Measurements from ENCODE around the gene ACE. TPM values are rescaled to one million over a fixed set of nuclear protein-coding genes. Genes with fewer than 3 reads are reported as not detected.
"Not testable (repeated sequence)": the region's sequence is repeated elsewhere in the genome, so short reads cannot be mapped to it uniquely, and the experiment has no call there.

The ACE gene
- total RNA-seq, 4 donors from 2014 or later = 1.7 to 6.3 (median 4.8) TPM

- intact Hi-C loops (cut with DNase I; ENCODE audit: low total_unique reads) = no loop called here
- DNase-seq (no peak), ATAC-seq (no peak)
- TF ChIP-seq POLR2A (IDR thresholded peaks at IDR 0.05) (no peak), CTCF (IDR thresholded peaks at IDR 0.05 in 4 of 5, conservative IDR thresholded peaks at IDR 0.05 in 1 of 5) (no peak)
- Histone ChIP-seq H3K27me3 (no peaks in the 10 kb centered on the region), H3K4me1 (peaks cover 16 to 17% of the 10 kb centered on the region in 2 donors), H3K9me3 (no peaks in the 10 kb centered on the region), H3K36me3 (no peaks in the 10 kb centered on the region), H3K4me3 (no peak overlapping the region), H3K27ac (no peak overlapping the region)
- in situ Hi-C loops (cut with MboI; ENCODE audit: low sequenced_read_pairs in 4 of 4) = loop anchor here in 1 of 4 donors (25.0 kb wide), 1 partner anchor 89 kb away; no protein-coding TSS in a partner anchor
Measured at GRCh38 chr17:63451150-63451549, 25.7 kb upstream of the ACE start.

- ATAC-seq (no peak), DNase-seq (no peak)
- Histone ChIP-seq H3K4me3 (no peak overlapping the region), H3K36me3 (no peaks in the 10 kb centered on the region), H3K27me3 (no peaks in the 10 kb centered on the region), H3K4me1 (peaks cover 8 to 15% of the 10 kb centered on the region in 2 donors), H3K27ac (no peak overlapping the region), H3K9me3 (no peaks in the 10 kb centered on the region)
- no peak for TF ChIP-seq POLR2A (IDR thresholded peaks at IDR 0.05)
- no peak for TF ChIP-seq CTCF (IDR thresholded peaks at IDR 0.05 in 4 of 5, conservative IDR thresholded peaks at IDR 0.05 in 1 of 5)
- intact Hi-C loops (cut with DNase I; ENCODE audit: low total_unique reads) (no loop called here), in situ Hi-C loops (cut with MboI; ENCODE audit: low sequenced_read_pairs in 4 of 4) (loop anchor here in 1 of 4 donors (25.0 kb wide), 1 partner anchor 90 kb away; no protein-coding TSS in a partner anchor)
Measured at GRCh38 chr17:63452046-63452961, 24.6 kb upstream of the ACE start.

- TF ChIP-seq CTCF (IDR thresholded peaks at IDR 0.05 in 4 of 5, conservative IDR thresholded peaks at IDR 0.05 in 1 of 5) (no peak), POLR2A (IDR thresholded peaks at IDR 0.05) (no peak)
- H3K36me3 ChIP-seq = no peaks in the 10 kb centered on the region
- no peaks in the 10 kb centered on the region for H3K9me3 ChIP-seq
- no peak overlapping the region for H3K27ac ChIP-seq
- intact Hi-C loops (cut with DNase I; ENCODE audit: low total_unique reads) (no loop called here), in situ Hi-C loops (cut with MboI; ENCODE audit: low sequenced_read_pairs in 4 of 4) (loop anchor here in 1 of 4 donors (25.0 kb wide), 1 partner anchor 91 kb away; no protein-coding TSS in a partner anchor)
- ATAC-seq = no peak
- no peaks in the 10 kb centered on the region for H3K27me3 ChIP-seq
- no peak overlapping the region for H3K4me3 ChIP-seq
- H3K4me1 ChIP-seq = peaks cover under 1 to 9% of the 10 kb centered on the region in 2 donors
- DNase-seq = no peak
Measured at GRCh38 chr17:63452962-63453551, 23.8 kb upstream of the ACE start.

GRCh38 chr17:63454357-63454756 lies 22.5 kb upstream of the ACE start:
- ATAC-seq; DNase-seq; H3K36me3 ChIP-seq; H3K4me1 ChIP-seq; H3K27ac ChIP-seq; H3K27me3 ChIP-seq; intact Hi-C loops (cut with DNase I; ENCODE audit: low total_unique reads); H3K9me3 ChIP-seq; H3K4me3 ChIP-seq: not testable (repeated sequence)
- in situ Hi-C loops (cut with MboI; ENCODE audit: low sequenced_read_pairs in 4 of 4) = loop anchor here in 1 of 4 donors (25.0 kb wide), 1 partner anchor 92 kb away; no protein-coding TSS in a partner anchor

- Histone ChIP-seq H3K27ac (no peak overlapping the region), H3K27me3 (no peaks in the 10 kb centered on the region), H3K4me1 (peaks cover 0 to 2% of the 10 kb centered on the region in 2 donors), H3K9me3 (no peaks in the 10 kb centered on the region), H3K36me3 (no peaks in the 10 kb centered on the region), H3K4me3 (no peak overlapping the region)
- in situ Hi-C loops (cut with MboI; ENCODE audit: low sequenced_read_pairs in 4 of 4) (loop anchor here in 1 of 4 donors (25.0 kb wide), 1 partner anchor 93 kb away; no protein-coding TSS in a partner anchor), intact Hi-C loops (cut with DNase I; ENCODE audit: low total_unique reads) (no loop called here)
- DNase-seq (no peak), ATAC-seq (no peak)
- TF ChIP-seq POLR2A (IDR thresholded peaks at IDR 0.05) (no peak), CTCF (IDR thresholded peaks at IDR 0.05 in 4 of 5, conservative IDR thresholded peaks at IDR 0.05 in 1 of 5) (no peak)
Measured at GRCh38 chr17:63454915-63455314, 21.9 kb upstream of the ACE start.

Data from gastrocnemius medialis (tissue), 4 donors.